Upper lobe of left lung (tissue), 6 donors: ENCODE measurements around the gene FYB2. TPM values are rescaled to one million over a fixed set of nuclear protein-coding genes. Genes with fewer than 3 reads are reported as not detected.

Experiments
- ATAC-seq, 2 donors: fragments of 200-7000 bp; cut with Tn5 transposase; one replicate each; pipeline ENCODE4 v1.9.1; 2022; ENCODE audit warnings: mild to moderate bottlenecking in 2 of 2, moderate library complexity in 2 of 2; ENCODE audit not compliant: low FRiP score in 2 of 2
- DNase-seq, 2 donors: peaks; one replicate each; pipeline ENCODE4 v3.0.0-alpha.2; 2019 to 2020
- H3K27ac ChIP-seq, 4 donors: fragments of 200-600 bp; sonication (generic); one replicate each; pipeline ENCODE4 v1.5.1; 2016 to 2019
- H3K27me3 ChIP-seq, 4 donors: fragments of 200-600 bp; sonication (generic); one replicate each; pipeline ENCODE4 v1.5.1; 2017 to 2019
- H3K36me3 ChIP-seq, 4 donors: fragments of 200-600 bp; sonication (generic); one replicate each; pipeline ENCODE4 v1.5.1; 2016 to 2019
- H3K4me1 ChIP-seq, 4 donors: fragments of 200-600 bp; sonication (generic); one replicate each; pipeline ENCODE4 v1.5.1; 2018 to 2019
- H3K4me3 ChIP-seq, 4 donors: fragments of 200-600 bp; sonication (generic); one replicate each; pipeline ENCODE4 v1.5.1; 2017 to 2019; ENCODE audit warnings: mild to moderate bottlenecking in 2 of 4, moderate library complexity in 1 of 4
- H3K9me3 ChIP-seq, 4 donors: fragments of 200-600 bp; sonication (generic); one replicate each; pipeline ENCODE4 v1.5.1; 2018 to 2019
- EP300 ChIP-seq, 4 donors: sonication (generic); formaldehyde crosslinking; IDR thresholded peaks; one replicate each; pipeline ENCODE4 v1.5.1; 2017; ENCODE audit warnings: antibody characterized with exemption in 4 of 4, control low read depth in 2 of 4
- POLR2A ChIP-seq, 4 donors: fragments of 450-650 bp; IDR thresholded peaks; one replicate each; pipeline ENCODE4 v1.5.1; 2016 to 2017; ENCODE audit warnings: antibody characterized with exemption in 4 of 4, mild to moderate bottlenecking in 2 of 4
- POLR2AphosphoS5 ChIP-seq, 2 donors: sonication (generic); formaldehyde crosslinking; IDR thresholded peaks; one replicate each; pipeline ENCODE4 v1.5.1; 2017; ENCODE audit warnings: antibody characterized with exemption in 2 of 2
- WGBS, 2 donors: methylation state at CpG; one replicate each; pipeline ENCODE4 v1.1.5; 2017 to 2018; 5-methylcytosine and 5-hydroxymethylcytosine counted together
- total RNA-seq, 6 donors: library from RNA; depleted of rRNA in 4 of 6; stranded (reverse); fragments of >200 nt in 4 of 6; gene quantifications; one replicate each; pipeline versions ENCODE4 v1.1.0 to v1.2.1, GENCODE V29; 2016 to 2021
- TF ChIP-seq, protein P1 (sequence below), 6 experiments: fragments of 450-650 bp in 4 of 6; fragments of 200-600 bp in 2 of 6; sonication (generic) in 2 of 6; IDR thresholded peaks; one replicate each; pipeline ENCODE4 v1.5.1; 2016 to 2019; ENCODE audit warnings: antibody characterized with exemption in 6 of 6
- donor health status: DM: no; HTN: no; CAD: no; lungs with moderate emphysema.
- donor health status: DM: no; HTN: yes; CAD: no; lungs with severe emphysema.

Gene FYB2
- total RNA-seq, 6 donors from 2014 or later: 1.2 to 43.2 (median 7.2) TPM

DNA sequence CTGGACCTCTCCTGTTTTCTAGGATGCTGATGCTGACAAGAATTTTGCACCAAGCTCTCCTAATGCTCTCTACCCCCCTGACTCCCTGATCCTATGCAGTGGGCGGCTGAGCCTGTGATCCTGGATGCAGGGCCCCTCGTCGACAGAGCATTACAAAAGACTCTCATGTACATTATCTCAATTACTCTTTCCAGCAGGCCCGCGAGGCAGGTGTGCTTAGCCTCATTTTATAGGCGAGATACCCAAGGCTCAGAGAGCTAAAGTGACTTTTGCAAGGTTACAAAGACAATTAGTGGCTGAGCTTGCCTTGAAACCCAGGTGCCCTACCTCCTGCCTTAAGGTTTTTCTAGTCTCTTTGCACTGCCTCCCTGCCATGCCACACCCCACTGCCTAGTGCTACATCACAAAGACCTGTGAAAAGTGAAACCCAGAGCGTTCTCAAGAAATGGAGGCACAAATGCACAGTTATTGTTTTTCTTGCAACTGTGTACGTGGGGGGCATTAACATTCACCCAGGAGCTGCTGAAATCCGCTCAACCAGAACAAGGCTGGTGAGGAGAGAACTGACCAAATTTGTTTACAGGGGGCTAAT lies 25.4 kb upstream of the FYB2 start:
- TF ChIP-seq, protein P1, sequence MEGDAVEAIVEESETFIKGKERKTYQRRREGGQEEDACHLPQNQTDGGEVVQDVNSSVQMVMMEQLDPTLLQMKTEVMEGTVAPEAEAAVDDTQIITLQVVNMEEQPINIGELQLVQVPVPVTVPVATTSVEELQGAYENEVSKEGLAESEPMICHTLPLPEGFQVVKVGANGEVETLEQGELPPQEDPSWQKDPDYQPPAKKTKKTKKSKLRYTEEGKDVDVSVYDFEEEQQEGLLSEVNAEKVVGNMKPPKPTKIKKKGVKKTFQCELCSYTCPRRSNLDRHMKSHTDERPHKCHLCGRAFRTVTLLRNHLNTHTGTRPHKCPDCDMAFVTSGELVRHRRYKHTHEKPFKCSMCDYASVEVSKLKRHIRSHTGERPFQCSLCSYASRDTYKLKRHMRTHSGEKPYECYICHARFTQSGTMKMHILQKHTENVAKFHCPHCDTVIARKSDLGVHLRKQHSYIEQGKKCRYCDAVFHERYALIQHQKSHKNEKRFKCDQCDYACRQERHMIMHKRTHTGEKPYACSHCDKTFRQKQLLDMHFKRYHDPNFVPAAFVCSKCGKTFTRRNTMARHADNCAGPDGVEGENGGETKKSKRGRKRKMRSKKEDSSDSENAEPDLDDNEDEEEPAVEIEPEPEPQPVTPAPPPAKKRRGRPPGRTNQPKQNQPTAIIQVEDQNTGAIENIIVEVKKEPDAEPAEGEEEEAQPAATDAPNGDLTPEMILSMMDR (IDR thresholded peaks at IDR 0.05): no peak
- TF ChIP-seq POLR2AphosphoS5 (IDR thresholded peaks at IDR 0.05) (no peak), POLR2A (IDR thresholded peaks at IDR 0.05) (no peak), EP300 (IDR thresholded peaks at IDR 0.05) (no peak)
- DNase-seq: no peak
- no peaks in the 10 kb centered on the region for H3K27me3 ChIP-seq
- H3K36me3 ChIP-seq: no peaks in the 10 kb centered on the region
- 71 to 75% methylated on average over 9 of the region's 9 CpGs for WGBS, 2 donors
- H3K27ac ChIP-seq: no peak overlapping the region
- H3K9me3 ChIP-seq: no peaks in the 10 kb centered on the region
- no peak overlapping the region for H3K4me3 ChIP-seq
- ATAC-seq: no peak
- no peaks in the 10 kb centered on the region for H3K4me1 ChIP-seq

DNA sequence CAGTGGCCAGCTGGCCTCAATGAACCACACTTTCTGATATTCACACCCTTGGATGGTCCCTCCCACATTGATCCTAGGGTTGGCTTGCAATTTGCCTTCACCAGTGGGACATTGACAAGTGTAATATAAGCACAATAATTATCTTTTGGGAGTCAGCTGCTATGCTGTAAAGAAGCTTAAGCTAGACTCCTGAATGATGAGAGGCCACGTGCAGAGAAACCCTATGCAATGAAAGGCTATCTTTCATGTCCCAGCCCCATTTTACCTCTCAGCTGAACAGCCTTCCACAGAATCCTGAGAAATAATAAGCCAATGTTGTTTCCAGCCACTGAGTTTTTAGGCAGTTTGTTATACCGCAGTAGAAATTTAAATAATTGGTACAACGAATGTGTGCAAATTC lies 24.3 kb upstream of the FYB2 start:
- 95 to 98% methylated on average over 2 to 3 of the region's 3 CpGs for WGBS, 2 donors
- Histone ChIP-seq H3K4me1 (no peaks in the 10 kb centered on the region), H3K9me3 (no peaks in the 10 kb centered on the region), H3K27me3 (no peaks in the 10 kb centered on the region), H3K4me3 (no peak overlapping the region), H3K36me3 (no peaks in the 10 kb centered on the region), H3K27ac (no peak overlapping the region)
- no peak for DNase-seq
- no peak for TF ChIP-seq POLR2A (IDR thresholded peaks at IDR 0.05)
- TF ChIP-seq, protein P1 (IDR thresholded peaks at IDR 0.05): no peak
- no peak for TF ChIP-seq POLR2AphosphoS5 (IDR thresholded peaks at IDR 0.05)
- no peak for TF ChIP-seq EP300 (IDR thresholded peaks at IDR 0.05)
- ATAC-seq: no peak

DNA sequence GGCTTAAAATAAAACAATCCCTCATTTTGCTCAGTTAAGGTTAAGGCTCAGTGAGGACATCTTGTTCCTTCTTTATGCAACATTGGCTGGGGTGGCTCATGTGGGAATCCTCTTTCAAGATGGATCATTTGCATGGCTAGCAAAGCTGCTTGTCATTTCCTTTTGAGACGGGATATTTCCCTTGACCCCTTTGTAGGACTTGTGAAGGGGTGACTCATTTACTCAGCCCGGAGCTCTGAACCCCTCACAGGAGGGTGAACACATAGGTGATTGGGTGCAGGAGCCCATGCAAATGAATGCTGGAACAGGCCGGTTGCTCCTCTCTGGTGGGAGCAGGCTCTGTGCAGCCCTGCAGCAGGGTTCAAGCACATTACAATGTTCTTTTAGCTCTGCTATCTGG lies 19.6 kb upstream of the FYB2 start:
- DNase-seq (no peak), ATAC-seq (no peak)
- WGBS, 2 donors: 33 to 62% methylated on average over 1 to 3 of the region's 3 CpGs
- TF ChIP-seq EP300 (IDR thresholded peaks at IDR 0.05) (no peak), POLR2A (IDR thresholded peaks at IDR 0.05) (no peak), POLR2AphosphoS5 (IDR thresholded peaks at IDR 0.05) (no peak)
- TF ChIP-seq, protein P1 (IDR thresholded peaks at IDR 0.05): no peak
- Histone ChIP-seq H3K27me3 (no peaks in the 10 kb centered on the region), H3K27ac (no peak overlapping the region), H3K4me1 (no peaks in the 10 kb centered on the region), H3K36me3 (no peaks in the 10 kb centered on the region), H3K9me3 (no peaks in the 10 kb centered on the region), H3K4me3 (no peak overlapping the region)

DNA sequence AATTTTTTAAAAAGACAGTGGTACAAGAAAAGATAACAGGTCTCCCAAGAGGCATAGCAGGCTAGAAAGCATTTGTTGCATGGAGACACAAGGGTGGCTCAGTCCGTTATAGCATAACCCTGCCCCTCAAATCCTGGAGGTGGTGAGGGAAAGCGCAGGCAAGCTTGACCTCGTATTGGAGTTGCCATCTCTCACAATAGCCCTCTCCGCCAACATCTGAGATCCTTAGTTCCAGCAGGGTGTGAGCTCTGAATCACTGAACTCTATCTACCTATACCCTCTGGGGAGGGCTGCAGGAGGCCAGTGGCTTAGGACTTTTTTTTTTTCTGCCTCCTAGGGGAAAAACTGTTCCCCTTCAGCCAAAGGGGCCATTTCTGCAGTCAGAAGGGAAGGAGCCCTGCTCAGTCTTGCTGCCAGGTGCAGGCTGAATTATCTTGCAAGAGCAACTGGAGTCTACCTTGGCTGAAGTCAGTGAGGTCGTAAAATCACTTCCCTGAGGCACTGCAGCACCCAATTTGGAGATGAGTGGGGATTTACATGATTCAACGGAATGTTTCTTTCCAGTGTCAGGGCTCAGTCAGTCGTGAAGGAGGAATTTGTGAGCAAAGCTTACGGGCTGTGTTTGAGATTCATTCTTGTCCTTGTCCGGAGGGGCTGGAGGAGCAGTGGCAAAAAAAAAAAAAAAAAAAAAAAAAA lies 18.2 kb upstream of the FYB2 start:
- no peaks in the 10 kb centered on the region for H3K36me3 ChIP-seq
- 75 to 77% methylated on average over 8 to 9 of the region's 9 CpGs for WGBS, 2 donors
- DNase-seq (no peak), ATAC-seq (no peak)
- H3K9me3 ChIP-seq: no peaks in the 10 kb centered on the region
- no peaks in the 10 kb centered on the region for H3K4me1 ChIP-seq
- TF ChIP-seq EP300 (IDR thresholded peaks at IDR 0.05) (no peak), POLR2AphosphoS5 (IDR thresholded peaks at IDR 0.05) (no peak), POLR2A (IDR thresholded peaks at IDR 0.05) (no peak)
- TF ChIP-seq, protein P1 (IDR thresholded peaks at IDR 0.05): no peak
- H3K27me3 ChIP-seq: no peaks in the 10 kb centered on the region
- no peak overlapping the region for H3K27ac ChIP-seq
- no peak overlapping the region for H3K4me3 ChIP-seq

DNA sequence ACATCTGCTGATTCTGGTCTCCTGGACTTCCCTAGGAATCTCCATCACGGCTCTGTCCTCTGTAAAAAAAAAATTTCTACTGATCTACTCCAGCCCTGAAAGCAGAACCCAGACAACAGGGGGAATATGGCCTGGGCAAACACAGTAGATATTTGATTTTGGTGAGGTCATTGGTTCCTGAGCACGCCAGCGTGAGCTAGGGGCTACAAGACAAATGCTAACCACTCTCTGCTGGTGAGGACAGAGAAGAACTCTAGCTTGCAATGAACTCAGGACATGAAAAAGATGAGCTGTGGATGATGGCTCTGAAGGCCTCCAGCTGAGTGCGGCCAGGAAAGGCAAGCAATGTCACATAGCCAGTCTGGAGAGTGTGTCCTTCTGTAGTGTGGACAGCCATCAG lies 17.2 kb upstream of the FYB2 start:
- WGBS, 2 donors: 83 to 84% methylated on average over 4 of the region's 4 CpGs
- Histone ChIP-seq H3K27ac (no peak overlapping the region), H3K27me3 (no peaks in the 10 kb centered on the region), H3K4me3 (no peak overlapping the region), H3K4me1 (no peaks in the 10 kb centered on the region), H3K9me3 (no peaks in the 10 kb centered on the region), H3K36me3 (no peaks in the 10 kb centered on the region)
- ATAC-seq (no peak), DNase-seq (no peak)
- TF ChIP-seq, protein P1 (IDR thresholded peaks at IDR 0.05): no peak
- TF ChIP-seq EP300 (IDR thresholded peaks at IDR 0.05): no peak
- no peak for TF ChIP-seq POLR2A (IDR thresholded peaks at IDR 0.05)
- TF ChIP-seq POLR2AphosphoS5 (IDR thresholded peaks at IDR 0.05): no peak
